HFFc6 (cell line): ENCODE data around the gene CETN2. TPM values are rescaled to one million over a fixed set of nuclear protein-coding genes. Genes with fewer than 3 reads are reported as not detected.

Experiments
- DNase-seq: peaks from one replicate; pipeline ENCODE4 v3.0.0-alpha.2; 2018
- H3K27ac Mint-ChIP-seq: 2 replicates; pipeline ENCODE4 v1.8.0; 2020; ENCODE audit warnings: mild to moderate bottlenecking, mixed read lengths
- H3K27me3 Mint-ChIP-seq: 2 replicates; pipeline ENCODE4 v1.8.0; 2021; ENCODE audit warnings: mild to moderate bottlenecking, moderate library complexity, mixed read lengths; ENCODE audit not compliant: insufficient read depth
- H3K36me3 Mint-ChIP-seq: 2 replicates; pipeline ENCODE4 v1.8.0; 2021; ENCODE audit warnings: low read depth, mixed read lengths
- H3K4me1 Mint-ChIP-seq: 2 replicates; pipeline ENCODE4 v1.8.0; 2020; ENCODE audit warnings: low read depth, mixed read lengths
- H3K4me3 Mint-ChIP-seq: 2 replicates; pipeline ENCODE4 v1.8.0; 2020; ENCODE audit warnings: mild to moderate bottlenecking, moderate library complexity, mixed read lengths
- H3K9me3 Mint-ChIP-seq: 2 replicates; pipeline ENCODE4 v1.8.0; 2020; ENCODE audit warnings: mild to moderate bottlenecking, mixed read lengths
- total RNA-seq, 6 experiments: library from RNA; stranded (reverse); fragmentation: NEBNext Ultra II Directional; extraction: Animal tissue kit (Norgen Biotek cat#: 25700); gene quantifications; 2 replicates in 1 of 6; 3 replicates in 5 of 6; pipeline ENCODE4 v1.2.3, GENCODE V29; 2021
- TF ChIP-seq, protein P1 (sequence below): fragments of 200-600 bp; sonication (generic); IDR thresholded peaks from 2 replicates; pipeline ENCODE4 v1.5.0; 2021; ENCODE audit warnings: antibody characterized with exemption, mild to moderate bottlenecking

CETN2 gene
- total RNA-seq, 6 experiments from 2014 or later: 39.9 to 47.8 (median 43.6) TPM

- no peak overlapping the region for H3K4me3 Mint-ChIP-seq
- TF ChIP-seq, protein P1, sequence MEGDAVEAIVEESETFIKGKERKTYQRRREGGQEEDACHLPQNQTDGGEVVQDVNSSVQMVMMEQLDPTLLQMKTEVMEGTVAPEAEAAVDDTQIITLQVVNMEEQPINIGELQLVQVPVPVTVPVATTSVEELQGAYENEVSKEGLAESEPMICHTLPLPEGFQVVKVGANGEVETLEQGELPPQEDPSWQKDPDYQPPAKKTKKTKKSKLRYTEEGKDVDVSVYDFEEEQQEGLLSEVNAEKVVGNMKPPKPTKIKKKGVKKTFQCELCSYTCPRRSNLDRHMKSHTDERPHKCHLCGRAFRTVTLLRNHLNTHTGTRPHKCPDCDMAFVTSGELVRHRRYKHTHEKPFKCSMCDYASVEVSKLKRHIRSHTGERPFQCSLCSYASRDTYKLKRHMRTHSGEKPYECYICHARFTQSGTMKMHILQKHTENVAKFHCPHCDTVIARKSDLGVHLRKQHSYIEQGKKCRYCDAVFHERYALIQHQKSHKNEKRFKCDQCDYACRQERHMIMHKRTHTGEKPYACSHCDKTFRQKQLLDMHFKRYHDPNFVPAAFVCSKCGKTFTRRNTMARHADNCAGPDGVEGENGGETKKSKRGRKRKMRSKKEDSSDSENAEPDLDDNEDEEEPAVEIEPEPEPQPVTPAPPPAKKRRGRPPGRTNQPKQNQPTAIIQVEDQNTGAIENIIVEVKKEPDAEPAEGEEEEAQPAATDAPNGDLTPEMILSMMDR: no peak
- H3K27ac Mint-ChIP-seq: no peak overlapping the region
- DNase-seq: no peak
- no peaks in the 10 kb centered on the region for H3K27me3 Mint-ChIP-seq
- no peaks in the 10 kb centered on the region for H3K4me1 Mint-ChIP-seq
- H3K9me3 Mint-ChIP-seq: no peaks in the 10 kb centered on the region
- no peaks in the 10 kb centered on the region; the same call in none of the 2 replicates for H3K36me3 Mint-ChIP-seq
Measured at GRCh38 chrX:152872522-152872921, 42.0 kb upstream of the CETN2 start.

GRCh38 chrX:152871260-152871659, 40.7 kb upstream of the CETN2 start:
- TF ChIP-seq, protein P1: no peak
- Mint-ChIP-seq H3K4me3 (no peak overlapping the region), H3K9me3 (no peaks in the 10 kb centered on the region), H3K27ac (no peak overlapping the region), H3K27me3 (no peaks in the 10 kb centered on the region), H3K36me3 (no peaks in the 10 kb centered on the region; the same call in 1 of the 2 replicates), H3K4me1 (no peaks in the 10 kb centered on the region)
- no peak for DNase-seq

DNA sequence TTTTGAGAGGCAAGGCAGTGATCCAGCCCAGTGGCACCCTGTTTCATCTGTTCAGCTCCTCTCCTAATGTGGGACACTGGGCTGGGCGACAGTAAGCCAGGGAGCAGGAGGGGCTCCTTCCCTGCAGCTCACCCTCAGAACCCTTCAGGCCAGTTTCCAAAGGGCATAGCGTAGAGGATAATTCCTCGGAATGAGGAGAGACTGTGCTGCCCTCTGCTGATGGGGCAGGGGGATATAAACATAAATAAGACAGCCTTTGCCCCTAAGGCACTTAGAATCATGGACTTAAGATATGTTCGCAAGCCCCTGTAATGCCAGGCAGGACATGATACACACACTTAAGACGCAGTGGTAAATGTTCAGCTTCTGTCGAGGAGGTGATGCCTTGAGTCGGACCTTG, 39.4 kb upstream of the CETN2 start:
- TF ChIP-seq, protein P1: no peak; the same call in 1 of the 2 replicates
- Mint-ChIP-seq H3K27ac (no peak overlapping the region), H3K9me3 (no peaks in the 10 kb centered on the region), H3K36me3 (no peaks in the 10 kb centered on the region; the same call in 1 of the 2 replicates), H3K4me1 (no peaks in the 10 kb centered on the region), H3K4me3 (no peak overlapping the region), H3K27me3 (no peaks in the 10 kb centered on the region)
- DNase-seq: no peak

DNA sequence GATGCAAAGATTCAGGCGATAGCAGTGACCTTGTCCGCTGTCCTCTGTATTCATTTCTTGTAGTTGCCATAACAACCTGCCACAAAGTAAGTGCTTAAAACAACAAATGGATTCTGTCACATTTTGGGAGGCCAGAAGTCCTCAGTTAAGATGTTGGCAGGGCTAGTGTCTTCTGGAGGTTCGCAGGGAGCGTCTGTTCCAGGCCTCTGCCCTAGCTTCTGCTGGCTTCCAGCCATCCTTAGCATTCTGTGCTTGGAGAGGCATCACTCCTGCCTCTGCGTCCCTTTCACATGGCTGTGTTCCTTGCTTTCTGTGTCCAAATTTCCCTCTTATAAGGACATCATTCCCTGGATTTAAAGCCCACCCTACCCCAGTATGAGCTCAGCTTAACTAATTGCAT, 35.8 kb upstream of the CETN2 start:
- TF ChIP-seq, protein P1: no peak
- no peaks in the 10 kb centered on the region; the same call in 1 of the 2 replicates for H3K36me3 Mint-ChIP-seq
- no peak overlapping the region for H3K4me3 Mint-ChIP-seq
- H3K4me1 Mint-ChIP-seq: no peaks in the 10 kb centered on the region
- DNase-seq: no peak
- H3K27ac Mint-ChIP-seq: no peak overlapping the region
- no peaks in the 10 kb centered on the region for H3K27me3 Mint-ChIP-seq
- no peaks in the 10 kb centered on the region for H3K9me3 Mint-ChIP-seq

DNA sequence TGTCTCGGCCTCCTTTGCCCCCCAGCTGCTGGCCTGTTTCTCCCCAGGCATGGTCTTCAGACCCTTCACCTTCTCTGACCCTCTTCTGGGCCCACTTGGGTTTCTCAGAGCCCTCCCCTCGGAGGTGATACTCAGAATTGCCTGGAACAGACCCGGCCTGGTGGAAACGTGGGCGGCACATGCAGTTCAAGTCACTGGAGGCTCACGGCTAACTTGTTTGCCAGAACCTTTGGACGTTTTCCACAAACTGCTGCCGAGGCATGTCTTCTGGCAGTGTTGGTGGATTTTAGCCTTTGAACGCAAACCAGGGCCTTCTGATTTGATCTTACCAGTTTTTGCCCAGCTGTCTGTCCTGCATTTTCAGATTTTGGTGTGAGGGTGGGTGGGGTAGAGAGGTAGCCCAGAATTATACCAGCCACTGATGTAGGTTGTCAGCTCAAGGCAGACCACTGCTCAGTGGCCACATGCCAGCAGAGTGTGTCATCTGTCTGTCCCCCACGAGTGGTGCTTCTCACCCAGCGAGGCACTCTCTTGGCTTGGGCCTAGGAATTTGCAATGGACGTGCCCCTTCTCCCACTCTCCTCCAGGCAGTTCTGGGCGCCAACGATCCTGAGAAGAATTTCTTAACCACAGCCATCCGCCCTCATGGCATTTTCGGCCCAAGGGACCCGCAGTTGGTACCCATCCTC, 34.8 kb upstream of the CETN2 start:
- no peaks in the 10 kb centered on the region for H3K27me3 Mint-ChIP-seq

More for the DNA sequence above, 34.8 kb upstream of the CETN2 start:
- Mint-ChIP-seq H3K4me3 (no peak overlapping the region), H3K9me3 (no peaks in the 10 kb centered on the region), H3K27ac (no peak overlapping the region), H3K36me3 (no peaks in the 10 kb centered on the region; the same call in 1 of the 2 replicates), H3K4me1 (no peaks in the 10 kb centered on the region)
- no peak for DNase-seq
- TF ChIP-seq, protein P1: no peak
